Pancreas (tissue), 10 donors: ENCODE data around the gene PHLDB1. TPM values are rescaled to one million over a fixed set of nuclear protein-coding genes. Genes with fewer than 3 reads are reported as not detected.

Experiments used
- ATAC-seq, 4 donors: fragments of 200-7000 bp; cut with Tn5 transposase; one replicate each; pipeline versions ENCODE4 v1.8.0 to v1.9.1; 2020; ENCODE audit warnings: mild to moderate bottlenecking in 4 of 4, moderate library complexity in 4 of 4
- DNase-seq, 6 donors: peaks; one replicate each; pipeline ENCODE4 v3.0.0-alpha.2; 2020
- FAIRE-seq: peaks from 2 replicates; lab custom pipeline; 2012; peaks lifted over from hg19 to GRCh38; lab: Jason Lieb, UNC
- H3K27ac ChIP-seq, 4 donors: fragments of 200-600 bp; sonication (generic); 1 replicate in 3 of 4; 2 replicates in 1 of 4; pipeline versions ENCODE4 v1.5.0 to v1.8.0; 2020
- H3K27me3 ChIP-seq, 4 donors: fragments of 200-600 bp; one replicate each; pipeline ENCODE4 v1.8.0; 2021
- H3K36me3 ChIP-seq, 3 donors: fragments of 200-600 bp; sonication (generic) in 1 of 3; one replicate each; pipeline versions ENCODE4 v1.5.0 to v1.8.0; 2020 to 2021
- H3K4me1 ChIP-seq, 3 donors: fragments of 200-600 bp; one replicate each; pipeline ENCODE4 v1.8.0; 2021
- H3K4me3 ChIP-seq, 4 donors: fragments of 200-600 bp; sonication (generic) in 2 of 4; one replicate each; pipeline versions ENCODE4 v1.5.0 to v1.8.0; 2020 to 2021
- H3K9me3 ChIP-seq, 4 donors: fragments of 200-600 bp; one replicate each; pipeline ENCODE4 v1.8.0; 2021
- WGBS, 2 donors: extraction: QIAGEN DNeasy Blood & Tissue Kit; methylation state at CpG; one replicate each; pipeline ENCODE4 v1.1.7; 2013; 5-methylcytosine and 5-hydroxymethylcytosine counted together
- intact Hi-C, 3 donors: fragments of 100-400 bp; cut with DNase I; formaldehyde crosslinking; loops; one replicate each; pipeline versions ENCODE4 v1.11.1 to v1.14.2; 2022
- polyA plus RNA-seq, 2 donors: library from polyadenylated mRNA; stranded (reverse); fragments of 200-250 nt; gene quantifications; one replicate each; pipeline ENCODE4 v1.2.3, GENCODE V29; 2013
- total RNA-seq, 6 donors: library from RNA; stranded (reverse); fragmentation: NEBNext Ultra II Directional in 4 of 6; extraction: Animal tissue kit (Norgen Biotek cat#: 25700) in 4 of 6; gene quantifications; one replicate each; pipeline versions ENCODE4 v1.2.1 to v1.2.4, GENCODE V29; 2021 to 2023
- TF ChIP-seq, protein P1 (sequence below), 4 donors: fragments of 200-600 bp; sonication (generic) in 3 of 4; IDR thresholded peaks; one replicate each; pipeline versions ENCODE4 v1.5.0 to v1.8.0; 2021; ENCODE audit warnings: antibody characterized with exemption in 4 of 4
- donor health status: healthy with polysubstance abuse.
- donor health status: DM: no; HTN: no; CAD: no; lungs with moderate emphysema.
- donor health status: DM: no; HTN: no; CAD: no.
- donor health status: control.
- donor health status: control.
- donor health status: Bipolar disorder and iron deficiency.
- donor health status: DM: yes; HTN: yes; CAD: no.
- donor health status: DM: no; HTN: no; CAD: no.
- donor health status: DM: no; HTN: no; CAD: no.
- donor health status: DM: yes; HTN: yes; CAD: no.

The PHLDB1 gene
- total and polyA plus RNA-seq, 8 donors, result 29.3 to 153 (median 48.0) TPM

GRCh38 chr11:118697346-118697745, 89.9 kb downstream of the PHLDB1 start:
- H3K4me3 ChIP-seq, result no peak overlapping the region
- ATAC-seq (no peak), DNase-seq (no peak), FAIRE-seq (no peak)
- no peaks in the 10 kb centered on the region for H3K27me3 ChIP-seq
- H3K36me3 ChIP-seq, result no peaks in the 10 kb centered on the region
- intact Hi-C loops, result loop anchor here in 1 of 3 donors (10.0 kb wide), 1 partner anchor 257 kb away; the partner anchor contains the start of gene UPK2
- H3K27ac ChIP-seq, result no peak overlapping the region
- H3K9me3 ChIP-seq, result no peaks in the 10 kb centered on the region
- TF ChIP-seq, protein P1, sequence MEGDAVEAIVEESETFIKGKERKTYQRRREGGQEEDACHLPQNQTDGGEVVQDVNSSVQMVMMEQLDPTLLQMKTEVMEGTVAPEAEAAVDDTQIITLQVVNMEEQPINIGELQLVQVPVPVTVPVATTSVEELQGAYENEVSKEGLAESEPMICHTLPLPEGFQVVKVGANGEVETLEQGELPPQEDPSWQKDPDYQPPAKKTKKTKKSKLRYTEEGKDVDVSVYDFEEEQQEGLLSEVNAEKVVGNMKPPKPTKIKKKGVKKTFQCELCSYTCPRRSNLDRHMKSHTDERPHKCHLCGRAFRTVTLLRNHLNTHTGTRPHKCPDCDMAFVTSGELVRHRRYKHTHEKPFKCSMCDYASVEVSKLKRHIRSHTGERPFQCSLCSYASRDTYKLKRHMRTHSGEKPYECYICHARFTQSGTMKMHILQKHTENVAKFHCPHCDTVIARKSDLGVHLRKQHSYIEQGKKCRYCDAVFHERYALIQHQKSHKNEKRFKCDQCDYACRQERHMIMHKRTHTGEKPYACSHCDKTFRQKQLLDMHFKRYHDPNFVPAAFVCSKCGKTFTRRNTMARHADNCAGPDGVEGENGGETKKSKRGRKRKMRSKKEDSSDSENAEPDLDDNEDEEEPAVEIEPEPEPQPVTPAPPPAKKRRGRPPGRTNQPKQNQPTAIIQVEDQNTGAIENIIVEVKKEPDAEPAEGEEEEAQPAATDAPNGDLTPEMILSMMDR (IDR thresholded peaks at IDR 0.05), result no peak
- 61 to 69% methylated on average over 8 of the region's 8 CpGs for WGBS, 2 donors
- H3K4me1 ChIP-seq, result no peaks in the 10 kb centered on the region

DNA sequence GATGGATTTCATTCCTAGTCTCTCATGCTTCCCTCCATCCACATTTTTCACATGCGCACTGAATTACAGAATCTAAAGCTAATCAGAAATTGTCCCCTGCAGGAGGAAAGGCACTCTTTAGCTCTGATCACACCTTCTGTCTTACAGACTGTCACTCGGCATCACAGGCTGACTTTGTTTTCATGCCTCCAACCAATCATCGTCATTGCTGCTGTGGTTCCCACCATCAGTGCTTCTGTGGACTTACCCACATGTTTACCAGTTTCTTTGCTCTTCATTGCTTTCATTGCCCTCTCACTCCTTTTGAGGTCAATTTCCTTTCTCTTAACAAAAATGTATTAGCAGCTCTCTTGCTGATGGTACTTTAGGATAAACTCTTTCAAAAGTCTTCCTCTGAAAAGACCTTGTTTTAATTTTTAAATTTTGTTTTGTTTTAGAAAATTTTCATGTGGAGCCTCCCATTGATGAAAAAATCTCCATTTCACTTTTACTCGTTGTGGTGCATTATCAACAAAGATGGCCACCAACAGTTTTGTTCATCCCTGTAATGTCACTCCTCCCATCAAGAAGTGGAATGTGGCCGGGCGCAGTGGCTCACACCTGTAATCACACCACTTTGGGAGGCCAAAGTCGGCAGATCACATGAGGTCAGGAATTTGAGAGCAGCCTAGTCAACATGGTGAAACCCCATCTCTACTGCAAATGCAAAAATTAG, 92.2 kb downstream of the PHLDB1 start:
- WGBS, 2 donors, result 85 to 88% methylated on average over 7 of the region's 7 CpGs
- no peaks in the 10 kb centered on the region for H3K36me3 ChIP-seq
- H3K4me3 ChIP-seq, result no peak overlapping the region
- intact Hi-C loops, result loop anchor here in 1 of 3 donors (10.0 kb wide), 1 partner anchor 255 kb away; the partner anchor contains the start of gene UPK2
- TF ChIP-seq, protein P1 (IDR thresholded peaks at IDR 0.05), result no peak
- FAIRE-seq (no peak), DNase-seq (no peak), ATAC-seq (no peak)
- no peaks in the 10 kb centered on the region for H3K27me3 ChIP-seq
- no peak overlapping the region for H3K27ac ChIP-seq
- H3K4me1 ChIP-seq, result no peaks in the 10 kb centered on the region
- no peaks in the 10 kb centered on the region for H3K9me3 ChIP-seq

- intact Hi-C loops, result no loop called here
- Histone ChIP-seq H3K27me3 (no peaks in the 10 kb centered on the region), H3K36me3 (no peaks in the 10 kb centered on the region), H3K9me3 (no peaks in the 10 kb centered on the region), H3K27ac (no peak overlapping the region), H3K4me1 (no peaks in the 10 kb centered on the region), H3K4me3 (no peak overlapping the region)
- WGBS, 2 donors, result 94 to 95% methylated on average over 5 of the region's 5 CpGs
- ATAC-seq (peak in 2 of 4 donors; percentile 63 to 68), DNase-seq (no peak), FAIRE-seq (no peak)
- TF ChIP-seq, protein P1 (IDR thresholded peaks at IDR 0.05), result no peak
Measured at GRCh38 chr11:118703563-118704106, 96.2 kb downstream of the PHLDB1 start.

GRCh38 chr11:118705111-118705741, 97.8 kb downstream of the PHLDB1 start:
- FAIRE-seq (no peak), ATAC-seq (peak in 2 of 4 donors; percentile 44 to 47), DNase-seq (no peak)
- Histone ChIP-seq H3K36me3 (no peaks in the 10 kb centered on the region), H3K27ac (no peak overlapping the region), H3K9me3 (no peaks in the 10 kb centered on the region), H3K4me3 (no peak overlapping the region), H3K4me1 (no peaks in the 10 kb centered on the region), H3K27me3 (no peaks in the 10 kb centered on the region)
- TF ChIP-seq, protein P1 (IDR thresholded peaks at IDR 0.05), result no peak
- intact Hi-C loops, result no loop called here
- WGBS, 2 donors, result 70 to 74% methylated on average over 15 of the region's 15 CpGs
